Right forelimb (tissue), 1 donor: Measurements from ENCODE around the gene FBRSL1.
A peak's percentile ranks its signal among the peaks of the same experiment; 100 is the strongest.
"Not testable (repeated sequence)": the region's sequence is repeated elsewhere in the genome, so short reads cannot be mapped to it uniquely, and the experiment has no call there.

Experiments used
- DNase-seq: peaks from one replicate; pipeline ENCODE4 v3.0.0-alpha.2; 2018

Gene FBRSL1

GRCh38 chr12:132489602-132490266 is at the start of gene FBRSL1:
TSS of gene FBRSL1 (plus strand) at chr12:132490151.
- peak; percentile 96 for DNase-seq

GRCh38 chr12:132440420-132440819 is 49.5 kb upstream of the FBRSL1 start:
- DNase-seq: not testable (repeated sequence)

GRCh38 chr12:132441871-132442863 is 47.8 kb upstream of the FBRSL1 start:
- no peak for DNase-seq

GRCh38 chr12:132443091-132443490 is 46.9 kb upstream of the FBRSL1 start:
- DNase-seq: no peak

GRCh38 chr12:132444283-132444682 is 45.7 kb upstream of the FBRSL1 start:
- DNase-seq: no peak

GRCh38 chr12:132444957-132445883 is 44.7 kb upstream of the FBRSL1 start:
- peak; percentile 77 for DNase-seq

GRCh38 chr12:132445884-132446632 is 43.9 kb upstream of the FBRSL1 start:
- DNase-seq: peak; percentile 74

- DNase-seq: no peak
These were observed 43.2 kb upstream of the FBRSL1 start for GRCh38 chr12:132446633-132447326.

- DNase-seq: no peak
These were observed 42.6 kb upstream of the FBRSL1 start for GRCh38 chr12:132447327-132447720.

- DNase-seq: no peak
These were observed 42.1 kb upstream of the FBRSL1 start for GRCh38 chr12:132447731-132448462.

- DNase-seq: no peak
These were observed 41.5 kb upstream of the FBRSL1 start for GRCh38 chr12:132448463-132448820.

GRCh38 chr12:132449565-132450417 is 40.2 kb upstream of the FBRSL1 start:
- no peak for DNase-seq

GRCh38 chr12:132450418-132451171 is 39.4 kb upstream of the FBRSL1 start:
- peak; percentile 90 for DNase-seq

- DNase-seq: no peak
These were observed 38.6 kb upstream of the FBRSL1 start for GRCh38 chr12:132451172-132451835.

GRCh38 chr12:132451836-132452195 is 38.1 kb upstream of the FBRSL1 start:
- DNase-seq: no peak

- DNase-seq: no peak
These were observed 37.2 kb upstream of the FBRSL1 start for GRCh38 chr12:132452596-132453350.

- no peak for DNase-seq
These were observed 36.4 kb upstream of the FBRSL1 start for GRCh38 chr12:132453361-132454192.
